ENCODE measurements around the gene EPYC.

DNA sequence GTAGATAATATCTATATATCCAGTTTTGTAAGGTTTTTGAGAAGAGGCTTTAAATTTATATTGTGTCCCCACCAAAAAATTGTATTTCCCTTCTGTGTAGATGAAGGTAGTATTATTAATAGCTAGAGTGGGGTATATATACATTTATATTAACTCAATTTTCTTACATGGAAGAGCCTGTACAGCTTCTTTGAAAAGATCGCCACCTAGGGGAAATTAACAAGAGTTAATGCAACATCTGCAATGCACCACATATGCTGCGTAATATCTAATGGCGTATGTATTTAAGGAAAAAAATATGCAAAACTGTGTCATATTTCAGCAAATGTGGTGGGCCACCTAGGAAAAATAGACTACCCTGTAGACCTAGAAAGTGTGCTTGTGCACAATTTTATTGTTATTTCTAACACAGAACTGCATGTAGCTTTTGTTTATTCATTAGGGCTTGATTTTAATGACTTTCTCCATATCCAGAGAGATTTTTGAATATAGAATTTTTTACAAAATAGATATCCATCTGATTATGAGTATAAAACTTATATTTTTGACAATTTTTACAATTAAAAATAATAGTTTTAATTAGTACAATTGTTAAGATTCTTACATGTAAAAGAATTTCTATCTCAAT is 63.8 kb downstream of the EPYC start:
- TF ChIP-seq, protein P1, sequence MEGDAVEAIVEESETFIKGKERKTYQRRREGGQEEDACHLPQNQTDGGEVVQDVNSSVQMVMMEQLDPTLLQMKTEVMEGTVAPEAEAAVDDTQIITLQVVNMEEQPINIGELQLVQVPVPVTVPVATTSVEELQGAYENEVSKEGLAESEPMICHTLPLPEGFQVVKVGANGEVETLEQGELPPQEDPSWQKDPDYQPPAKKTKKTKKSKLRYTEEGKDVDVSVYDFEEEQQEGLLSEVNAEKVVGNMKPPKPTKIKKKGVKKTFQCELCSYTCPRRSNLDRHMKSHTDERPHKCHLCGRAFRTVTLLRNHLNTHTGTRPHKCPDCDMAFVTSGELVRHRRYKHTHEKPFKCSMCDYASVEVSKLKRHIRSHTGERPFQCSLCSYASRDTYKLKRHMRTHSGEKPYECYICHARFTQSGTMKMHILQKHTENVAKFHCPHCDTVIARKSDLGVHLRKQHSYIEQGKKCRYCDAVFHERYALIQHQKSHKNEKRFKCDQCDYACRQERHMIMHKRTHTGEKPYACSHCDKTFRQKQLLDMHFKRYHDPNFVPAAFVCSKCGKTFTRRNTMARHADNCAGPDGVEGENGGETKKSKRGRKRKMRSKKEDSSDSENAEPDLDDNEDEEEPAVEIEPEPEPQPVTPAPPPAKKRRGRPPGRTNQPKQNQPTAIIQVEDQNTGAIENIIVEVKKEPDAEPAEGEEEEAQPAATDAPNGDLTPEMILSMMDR (CRISPR knock-in tag; IDR thresholded peaks at IDR 0.05): peak; percentile 68
- TF ChIP-seq FOXK2 (IDR thresholded peaks at IDR 0.05) (no peak), SMC3 (IDR thresholded peaks at IDR 0.05; ENCODE audit: low read length) (peak; percentile 9; the same call in 1 of the 2 replicates), ADNP (CRISPR knock-in tag; IDR thresholded peaks at IDR 0.05) (no peak), MTF1 (CRISPR knock-in tag; IDR thresholded peaks at IDR 0.05) (no peak), ZBTB20 (CRISPR knock-in tag; IDR thresholded peaks at IDR 0.05; ENCODE audit: borderline replicate concordance, low read depth) (no peak), SP1 (IDR thresholded peaks at IDR 0.05) (no peak), SP1 (CRISPR knock-in tag; IDR thresholded peaks at IDR 0.05) (no peak), RFX3 (CRISPR knock-in tag; IDR thresholded peaks at IDR 0.05) (no peak)
- TF ChIP-seq, protein P2, sequence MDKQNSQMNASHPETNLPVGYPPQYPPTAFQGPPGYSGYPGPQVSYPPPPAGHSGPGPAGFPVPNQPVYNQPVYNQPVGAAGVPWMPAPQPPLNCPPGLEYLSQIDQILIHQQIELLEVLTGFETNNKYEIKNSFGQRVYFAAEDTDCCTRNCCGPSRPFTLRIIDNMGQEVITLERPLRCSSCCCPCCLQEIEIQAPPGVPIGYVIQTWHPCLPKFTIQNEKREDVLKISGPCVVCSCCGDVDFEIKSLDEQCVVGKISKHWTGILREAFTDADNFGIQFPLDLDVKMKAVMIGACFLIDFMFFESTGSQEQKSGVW (CRISPR knock-in tag; IDR thresholded peaks at IDR 0.05; ENCODE audit: borderline replicate concordance): no peak
- TF ChIP-seq, protein P3, sequence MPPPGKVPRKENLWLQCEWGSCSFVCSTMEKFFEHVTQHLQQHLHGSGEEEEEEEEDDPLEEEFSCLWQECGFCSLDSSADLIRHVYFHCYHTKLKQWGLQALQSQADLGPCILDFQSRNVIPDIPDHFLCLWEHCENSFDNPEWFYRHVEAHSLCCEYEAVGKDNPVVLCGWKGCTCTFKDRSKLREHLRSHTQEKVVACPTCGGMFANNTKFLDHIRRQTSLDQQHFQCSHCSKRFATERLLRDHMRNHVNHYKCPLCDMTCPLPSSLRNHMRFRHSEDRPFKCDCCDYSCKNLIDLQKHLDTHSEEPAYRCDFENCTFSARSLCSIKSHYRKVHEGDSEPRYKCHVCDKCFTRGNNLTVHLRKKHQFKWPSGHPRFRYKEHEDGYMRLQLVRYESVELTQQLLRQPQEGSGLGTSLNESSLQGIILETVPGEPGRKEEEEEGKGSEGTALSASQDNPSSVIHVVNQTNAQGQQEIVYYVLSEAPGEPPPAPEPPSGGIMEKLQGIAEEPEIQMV (CRISPR knock-in tag; IDR thresholded peaks at IDR 0.05; ENCODE audit: low read depth): no peak
